Activated CD4-positive, alpha-beta T cell treated with anti-CD3 and anti-CD28 coated beads, Interleukin-2, amount 10 ng/mL, durations not matched to agents 24 days and 14 days (primary cell): ENCODE data around the gene MTRF1. TPM values are rescaled to one million over a fixed set of nuclear protein-coding genes. Genes with fewer than 3 reads are reported as not detected.
"Not testable (repeated sequence)": the region's sequence is repeated elsewhere in the genome, so short reads cannot be mapped to it uniquely, and the experiment has no call there.

ENCODE experiments used
- DNase-seq: peaks from one replicate; pipeline ENCODE4 v3.0.0; 2022
- H3K27ac Mint-ChIP-seq: one replicate; pipeline ENCODE4 v1.8.0; 2022; ENCODE audit warnings: mild to moderate bottlenecking, mixed read lengths
- H3K27me3 Mint-ChIP-seq: one replicate; pipeline ENCODE4 v1.8.0; 2022; ENCODE audit warnings: mixed read lengths
- H3K36me3 Mint-ChIP-seq: one replicate; pipeline ENCODE4 v1.8.0; 2022; ENCODE audit warnings: low read depth, mild to moderate bottlenecking, mixed read lengths
- H3K4me1 Mint-ChIP-seq: one replicate; pipeline ENCODE4 v1.8.0; 2021; ENCODE audit warnings: mixed read lengths
- H3K4me3 Mint-ChIP-seq: one replicate; pipeline ENCODE4 v1.8.0; 2022; ENCODE audit warnings: mild to moderate bottlenecking, moderate library complexity, mixed read lengths
- H3K9me3 Mint-ChIP-seq: one replicate; pipeline ENCODE4 v1.8.0; 2021; ENCODE audit warnings: mixed read lengths
- intact Hi-C: fragments of 100-400 bp; cut with micrococcal nuclease; formaldehyde crosslinking; loops from one replicate; pipeline ENCODE4 v1.15.1; 2023
- total RNA-seq: library from RNA; stranded (reverse); gene quantifications from 2 replicates; pipeline ENCODE4 v1.2.3, GENCODE V29; 2022

The MTRF1 gene
- total RNA-seq, 1 donor from 2014 or later, result 20.1 TPM

- Mint-ChIP-seq H3K4me3 (no peak overlapping the region), H3K27ac (no peak overlapping the region), H3K9me3 (peaks cover 8% of the 10 kb centered on the region), H3K36me3 (peaks cover 16% of the 10 kb centered on the region), H3K27me3 (no peaks in the 10 kb centered on the region), H3K4me1 (peaks cover 33% of the 10 kb centered on the region)
- intact Hi-C loops, result loop anchor here (2.0 to 10.0 kb wide), 2 partner anchors 141 to 421 kb away; partner anchors contain the start of gene MRPS31
- no peak for DNase-seq
These were observed 67.4 kb downstream of the MTRF1 start for GRCh38 chr13:41196011-41196410.

- DNase-seq, result peak; percentile 97
- Mint-ChIP-seq H3K4me1 (peaks cover 40% of the 10 kb centered on the region), H3K4me3 (peak within 1 kb of the TSS; percentile 90)
These were observed 69.2 kb downstream of the MTRF1 start, which contains the start of gene KBTBD7 for GRCh38 chr13:41193919-41194824. KBTBD7 (minus strand) TSS chr13:41194569; CDS start chr13:41194257, 312 bp downstream.

GRCh38 chr13:41193469-41193868 is 69.9 kb downstream of the MTRF1 start:
- H3K27ac Mint-ChIP-seq, result peak overlapping the region; percentile 95
- H3K9me3 Mint-ChIP-seq, result peaks cover 14% of the 10 kb centered on the region
- peaks cover 29% of the 10 kb centered on the region for H3K36me3 Mint-ChIP-seq
- no peak for DNase-seq
- intact Hi-C loops, result loop anchor here (10.0 kb wide), 1 partner anchor 419 kb away; the partner anchor contains the start of gene MRPS31
- peak overlapping the region; percentile 90 for H3K4me3 Mint-ChIP-seq
- no peaks in the 10 kb centered on the region for H3K27me3 Mint-ChIP-seq
- H3K4me1 Mint-ChIP-seq, result peaks cover 40% of the 10 kb centered on the region

More at GRCh38 chr13:41193919-41194824, 69.2 kb downstream of the MTRF1 start, which contains the start of gene KBTBD7:
- Mint-ChIP-seq H3K27ac (peak within 1 kb of the TSS; percentile 95), H3K27me3 (no peaks in the 10 kb centered on the region), H3K9me3 (peaks cover 14% of the 10 kb centered on the region), H3K36me3 (peaks cover 28% of the 10 kb centered on the region)
- intact Hi-C loops, result loop anchor here (1.0 to 10.0 kb wide), 5 partner anchors 62 to 419 kb away; partner anchors contain the start of genes KBTBD6, MRPS31, MTRF1 and NAA16

GRCh38 chr13:41188584-41188983 is 74.8 kb downstream of the MTRF1 start:
- peaks cover 14% of the 10 kb centered on the region for H3K9me3 Mint-ChIP-seq
- H3K4me1 Mint-ChIP-seq, result peaks cover 24% of the 10 kb centered on the region
- no peaks in the 10 kb centered on the region for H3K27me3 Mint-ChIP-seq
- H3K27ac Mint-ChIP-seq, result no peak overlapping the region
- intact Hi-C loops, result no loop called here
- no peak overlapping the region for H3K4me3 Mint-ChIP-seq
- DNase-seq, result no peak
- H3K36me3 Mint-ChIP-seq, result peaks cover 26% of the 10 kb centered on the region

GRCh38 chr13:41186481-41186880 is 76.9 kb downstream of the MTRF1 start:
- Mint-ChIP-seq H3K36me3 (peaks cover 14% of the 10 kb centered on the region), H3K4me3 (no peak overlapping the region), H3K27ac (no peak overlapping the region), H3K4me1 (peaks cover 8% of the 10 kb centered on the region), H3K27me3 (no peaks in the 10 kb centered on the region), H3K9me3 (peaks cover 6% of the 10 kb centered on the region)
- no peak for DNase-seq
- intact Hi-C loops, result no loop called here

GRCh38 chr13:41182231-41182630 is 81.1 kb downstream of the MTRF1 start:
- Mint-ChIP-seq H3K36me3 (no peaks in the 10 kb centered on the region), H3K27me3 (no peaks in the 10 kb centered on the region), H3K27ac (no peak overlapping the region), H3K4me1 (peaks cover 3% of the 10 kb centered on the region), H3K4me3 (no peak overlapping the region), H3K9me3 (no peaks in the 10 kb centered on the region)
- intact Hi-C loops, result no loop called here
- DNase-seq, result no peak

- H3K27ac Mint-ChIP-seq, result peak overlapping the region; percentile 35
- intact Hi-C loops, result no loop called here
- DNase-seq, result no peak
- no peak overlapping the region for H3K4me3 Mint-ChIP-seq
- H3K9me3 Mint-ChIP-seq, result peaks cover under 1% of the 10 kb centered on the region
- no peaks in the 10 kb centered on the region for H3K27me3 Mint-ChIP-seq
- H3K4me1 Mint-ChIP-seq, result peaks cover 3% of the 10 kb centered on the region
- H3K36me3 Mint-ChIP-seq, result peaks cover 1% of the 10 kb centered on the region
These were observed 83.7 kb downstream of the MTRF1 start for GRCh38 chr13:41179593-41180250.

- no peak for DNase-seq
- intact Hi-C loops, result no loop called here
- Mint-ChIP-seq H3K9me3 (peaks cover 6% of the 10 kb centered on the region), H3K27me3 (no peaks in the 10 kb centered on the region), H3K27ac (no peak overlapping the region), H3K4me1 (peaks cover 3% of the 10 kb centered on the region), H3K36me3 (peaks cover 3% of the 10 kb centered on the region), H3K4me3 (no peak overlapping the region)
These were observed 85.3 kb downstream of the MTRF1 start for GRCh38 chr13:41178040-41178439.

- Mint-ChIP-seq H3K4me1 (peaks cover 5% of the 10 kb centered on the region), H3K4me3 (no peak overlapping the region), H3K27ac (no peak overlapping the region), H3K9me3 (peaks cover 8% of the 10 kb centered on the region), H3K27me3 (no peaks in the 10 kb centered on the region), H3K36me3 (peaks cover 3% of the 10 kb centered on the region)
- no peak for DNase-seq
- intact Hi-C loops, result no loop called here
These were observed 85.8 kb downstream of the MTRF1 start for GRCh38 chr13:41177616-41178015.

GRCh38 chr13:41175576-41175975 is 87.8 kb downstream of the MTRF1 start:
- H3K4me3 Mint-ChIP-seq, H3K4me1 Mint-ChIP-seq, intact Hi-C loops, H3K36me3 Mint-ChIP-seq, H3K27ac Mint-ChIP-seq, H3K27me3 Mint-ChIP-seq, DNase-seq: not testable (repeated sequence)
- H3K9me3 Mint-ChIP-seq, result peaks cover 13% of the 10 kb centered on the region

Other genes with a start within 250 kb of the MTRF1 start
- gene ELF1, start 244.3 kb downstream of the MTRF1 start, total RNA-seq, result 65.0 and 65.8 TPM in 2 replicates
- 13.3 and 14.1 TPM in 2 replicates for gene WBP4, start 202.1 kb downstream of the MTRF1 start, total RNA-seq
- 6.3 and 6.8 TPM in 2 replicates for gene KBTBD6, start 130.8 kb downstream of the MTRF1 start, total RNA-seq
- 5.6 and 6.2 TPM in 2 replicates for gene KBTBD7, start 69.0 kb downstream of the MTRF1 start, total RNA-seq
- gene NAA16, start 47.7 kb upstream of the MTRF1 start, total RNA-seq, result 30.3 and 31.2 TPM in 2 replicates
- gene RGCC, start 194.0 kb upstream of the MTRF1 start, total RNA-seq, result 113 and 117 TPM in 2 replicates